ENCODE measurements around the gene EYA3.

- no peak for TF ChIP-seq CTCF (IDR thresholded peaks at IDR 0.05)
- TF ChIP-seq POLR2AphosphoS5 (IDR thresholded peaks at IDR 0.05), result no peak
- no peak for TF ChIP-seq POLR2A (IDR thresholded peaks at IDR 0.05)
Observed at GRCh38 chr1:27956761-27957160, 131.6 kb downstream of the EYA3 start.
